A549 treated with dexamethasone at 1 μM for 4 hours (cell line): Measurements from ENCODE around the gene VMA21. TPM values are rescaled to one million over a fixed set of nuclear protein-coding genes. Genes with fewer than 3 reads are reported as not detected.

ENCODE experiments used
- total RNA-seq: library from RNA; stranded (reverse); fragments of 200-300 nt; extraction: Qiagen RNA extraction; gene quantifications from 5 replicates; pipeline ENCODE4 v1.2.3, GENCODE V29; 2022

Gene VMA21, protein sequence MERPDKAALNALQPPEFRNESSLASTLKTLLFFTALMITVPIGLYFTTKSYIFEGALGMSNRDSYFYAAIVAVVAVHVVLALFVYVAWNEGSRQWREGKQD
- total RNA-seq = 18.2 to 27.1 TPM (median 23.8 TPM) in 5 replicates

GRCh38 chrX:151396825-151397740 is at the start of gene VMA21:
Gene VMA21, plus strand, starts transcription at chrX:151397206. Its CDS starts 103 bp downstream, at chrX:151397309.

Other genes starting within 250 kb of the VMA21 start
- 0.10 to 0.34 TPM (median 0.26 TPM) in 5 replicates for gene GPR50, start 220.6 kb upstream of the VMA21 start, total RNA-seq
- gene PASD1, start 166.5 kb downstream of the VMA21 start, total RNA-seq = 0.02 to 0.07 TPM in 2 of 5 replicates, not detected in the others